ENCODE measurements around the gene DNAJB11. TPM values are rescaled to one million over a fixed set of nuclear protein-coding genes. Genes with fewer than 3 reads are reported as not detected.

The DNAJB11 gene
- total and polyA plus RNA-seq, 2 of the 4 experiments (the other 2 are of a cell fraction) = 27.4 to 48.6 TPM

GRCh38 chr3:186570096-186570940 lies at the start of gene DNAJB11 (continued):
- TF ChIP-seq SMC3 (IDR thresholded peaks at IDR 0.05; ENCODE audit: low read depth, low read length) (no peak), MAFK (IDR thresholded peaks at IDR 0.05; ENCODE audit: low read depth, low read length) (no peak), NFE2L2 (IDR thresholded peaks at IDR 0.05; ENCODE audit: low read depth, low read length) (peak; percentile 3; the same call in 1 of the 2 replicates), USF2 (IDR thresholded peaks at IDR 0.05; ENCODE audit: low read depth, low read length) (peak; percentile 36; the same call in 1 of the 2 replicates)

Measured in IMR-90 (cell line).